Trophoblast cell (in vitro differentiated cells and primary cell): ENCODE results near the gene RNF130.

ENCODE experiments used
- DNase-seq, 2 donors: peaks; one replicate each; pipeline ENCODE4 v3.0.0-alpha.2; 2016
- H2AFZ ChIP-seq: 2 replicates; pipeline ENCODE4 v1.6.1; 2013; ENCODE audit warnings: low read length, moderate library complexity, mild to moderate bottlenecking; ENCODE audit not compliant: insufficient read depth, poor library complexity
- H2AK5ac ChIP-seq: 2 replicates; pipeline ENCODE4 v1.6.1; 2013; ENCODE audit warnings: mild to moderate bottlenecking, low read length
- H2BK120ac ChIP-seq: 2 replicates; pipeline ENCODE4 v1.6.1; 2013; ENCODE audit warnings: low read length, mild to moderate bottlenecking, moderate library complexity; ENCODE audit not compliant: insufficient read depth, poor library complexity
- H2BK12ac ChIP-seq: 2 replicates; pipeline ENCODE4 v1.6.1; 2013; ENCODE audit warnings: mild to moderate bottlenecking, low read length, moderate library complexity
- H2BK5ac ChIP-seq: 2 replicates; pipeline ENCODE4 v1.6.1; 2013; ENCODE audit warnings: low read length, low read depth, moderate library complexity, mild to moderate bottlenecking; ENCODE audit not compliant: poor library complexity
- H3K14ac ChIP-seq: 2 replicates; pipeline ENCODE4 v1.6.1; 2013; ENCODE audit warnings: mild to moderate bottlenecking, low read length
- H3K18ac ChIP-seq: 2 replicates; pipeline ENCODE4 v1.6.1; 2013; ENCODE audit warnings: mild to moderate bottlenecking, low read length
- H3K23ac ChIP-seq: 2 replicates; pipeline ENCODE4 v1.6.1; 2013; ENCODE audit warnings: low read length
- H3K27ac ChIP-seq: 2 replicates; pipeline ENCODE4 v1.5.1; 2013; ENCODE audit warnings: low read depth, mild to moderate bottlenecking, inconsistent platforms, low read length, moderate library complexity
- H3K27me3 ChIP-seq: 2 replicates; pipeline ENCODE4 v1.6.1; 2013; ENCODE audit warnings: inconsistent platforms, mild to moderate bottlenecking, low read length, moderate library complexity; ENCODE audit not compliant: insufficient read depth
- H3K36me3 ChIP-seq, 2 experiments: 1 replicate in 1 of 2; 2 replicates in 1 of 2; pipeline ENCODE4 v1.6.1; 2013; ENCODE audit warnings: low read length in 2 of 2, mild to moderate bottlenecking in 2 of 2, moderate library complexity in 1 of 2; ENCODE audit not compliant: insufficient read depth in 2 of 2, control insufficient read depth in 1 of 2
- H3K4ac ChIP-seq: 2 replicates; pipeline ENCODE4 v1.6.1; 2013; ENCODE audit warnings: low read depth, mild to moderate bottlenecking, low read length, moderate library complexity
- H3K4me1 ChIP-seq, 2 experiments: 1 replicate in 1 of 2; 2 replicates in 1 of 2; pipeline ENCODE4 v1.6.1; 2013; ENCODE audit warnings: low read length in 2 of 2, mild to moderate bottlenecking in 2 of 2, moderate library complexity in 1 of 2; ENCODE audit not compliant: insufficient read depth in 2 of 2, control insufficient read depth in 1 of 2
- H3K4me2 ChIP-seq: 2 replicates; pipeline ENCODE4 v1.6.1; 2013; ENCODE audit warnings: inconsistent platforms, mild to moderate bottlenecking, low read length, moderate library complexity
- H3K4me3 ChIP-seq: 2 replicates; pipeline ENCODE4 v1.5.1; 2013; ENCODE audit warnings: mild to moderate bottlenecking, low read depth, low read length, inconsistent platforms
- H3K79me1 ChIP-seq: one replicate; pipeline ENCODE4 v1.6.1; 2013; ENCODE audit warnings: low read length
- H3K79me2 ChIP-seq: 2 replicates; pipeline ENCODE4 v1.6.1; 2013; ENCODE audit warnings: low read length, mild to moderate bottlenecking; ENCODE audit not compliant: control insufficient read depth, insufficient read depth, poor library complexity
- H3K9ac ChIP-seq: 2 replicates; pipeline ENCODE4 v1.6.1; 2013; ENCODE audit warnings: mild to moderate bottlenecking, low read length
- H3K9me3 ChIP-seq: 2 replicates; pipeline ENCODE4 v1.6.1; 2013; ENCODE audit warnings: low read depth, mild to moderate bottlenecking, control low read depth, inconsistent platforms, low read length; ENCODE audit not compliant: insufficient read depth
- H4K12ac ChIP-seq: 2 replicates; pipeline ENCODE4 v1.6.1; 2013; ENCODE audit warnings: low read depth, mild to moderate bottlenecking, low read length, moderate library complexity
- H4K8ac ChIP-seq: 2 replicates; pipeline ENCODE4 v1.6.1; 2013; ENCODE audit warnings: low read depth, mild to moderate bottlenecking, low read length, moderate library complexity
- H4K91ac ChIP-seq: one replicate; pipeline ENCODE4 v1.6.1; 2013; ENCODE audit warnings: low read depth, mild to moderate bottlenecking, low read length, moderate library complexity
- WGBS: extraction: QIAGEN DNeasy Blood & Tissue Kit; methylation state at CpG from one replicate; pipeline ENCODE4 v1.1.7; 2013; ENCODE audit warnings: missing lambda C conversion rate; ENCODE audit not compliant: insufficient read length, insufficient coverage; ENCODE audit errors: extremely low coverage; 5-methylcytosine and 5-hydroxymethylcytosine counted together

The RNF130 gene

DNA sequence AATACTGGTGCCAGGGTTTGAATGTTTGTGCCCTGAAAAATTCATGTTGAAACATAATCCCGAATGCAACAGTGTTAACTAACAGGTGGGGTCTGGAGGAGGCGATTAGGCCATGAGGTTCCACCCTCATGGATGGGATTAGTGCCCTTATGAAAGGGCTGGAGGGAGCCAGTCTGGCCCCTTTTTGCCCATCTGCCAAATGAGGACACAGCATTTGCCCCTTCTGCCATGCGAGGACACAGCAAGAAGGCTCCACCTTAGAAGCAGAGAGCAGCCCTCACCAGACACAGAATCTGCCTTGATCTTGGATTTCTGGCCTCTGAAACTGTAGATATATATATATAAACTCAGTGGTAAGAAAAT lies 32.6 kb upstream of the RNF130 start:
- H2BK12ac ChIP-seq = no peak overlapping the region
- H3K9ac ChIP-seq = no peak overlapping the region
- H3K79me1 ChIP-seq = no peaks in the 10 kb centered on the region
- H3K4me1 ChIP-seq = no peaks in the 10 kb centered on the region
- no CpG with 5 or more reads among the region's 3 CpGs for whole genome bisulfite sequencing
- H3K36me3 ChIP-seq = no peaks in the 10 kb centered on the region
- H3K4me2 ChIP-seq = no peak overlapping the region
- peaks cover 5% of the 10 kb centered on the region for H3K9me3 ChIP-seq
- H2BK5ac ChIP-seq = no peak overlapping the region
- no peak overlapping the region for H3K18ac ChIP-seq
- H3K27ac ChIP-seq = no peak overlapping the region
- H3K27me3 ChIP-seq = no peaks in the 10 kb centered on the region
- H3K14ac ChIP-seq = no peak overlapping the region
- H3K23ac ChIP-seq = no peak overlapping the region
- no peak overlapping the region for H4K12ac ChIP-seq
- no peaks in the 10 kb centered on the region for H3K79me2 ChIP-seq
- no peak overlapping the region for H2BK120ac ChIP-seq
- H3K4me3 ChIP-seq = no peak overlapping the region
- H4K91ac ChIP-seq = no peak overlapping the region
- no peak overlapping the region for H4K8ac ChIP-seq
- DNase-seq = no peak
- no peak overlapping the region for H2AFZ ChIP-seq
- H3K4ac ChIP-seq = no peak overlapping the region
- H2AK5ac ChIP-seq = no peak overlapping the region

DNA sequence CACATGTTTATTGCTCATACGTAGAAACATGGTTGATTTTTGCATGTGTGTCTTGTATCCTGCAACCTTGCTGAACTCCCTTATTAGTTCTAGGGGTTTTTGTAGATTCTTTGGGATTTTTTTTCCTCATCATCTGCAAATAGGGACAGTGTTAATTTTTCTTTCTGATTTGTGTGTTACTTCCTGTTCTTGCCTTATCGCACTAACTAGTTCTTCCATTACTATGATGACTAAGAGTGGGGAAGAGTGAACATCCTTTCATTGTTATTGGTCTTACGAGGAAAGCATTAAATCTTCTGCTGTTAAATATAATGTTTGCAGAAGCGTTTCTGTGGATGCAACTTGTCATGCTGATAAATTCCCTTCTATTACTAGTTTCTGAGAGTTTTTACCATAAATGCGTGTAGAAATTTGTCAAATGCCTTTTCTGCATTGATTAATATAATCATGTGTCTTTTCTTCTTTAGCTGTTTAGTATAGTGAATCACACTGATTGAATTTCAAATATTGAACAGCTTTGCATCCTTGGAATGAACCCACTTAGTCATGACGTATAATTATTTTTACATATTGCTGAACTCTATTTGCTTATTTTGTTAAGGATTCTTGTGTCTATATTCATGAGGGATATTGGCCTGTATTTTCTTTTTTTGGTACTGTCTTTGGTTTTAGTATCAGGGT lies 32.1 kb upstream of the RNF130 start:
- no peak overlapping the region for H3K9ac ChIP-seq
- WGBS = no CpG with 5 or more reads among the region's 6 CpGs
- H3K18ac ChIP-seq = no peak overlapping the region
- DNase-seq = no peak
- no peak overlapping the region for H3K4ac ChIP-seq
- H3K9me3 ChIP-seq = peaks cover 6% of the 10 kb centered on the region
- H2BK5ac ChIP-seq = no peak overlapping the region
- no peak overlapping the region for H3K27ac ChIP-seq
- no peak overlapping the region for H2AK5ac ChIP-seq
- no peaks in the 10 kb centered on the region for H3K4me1 ChIP-seq
- H3K36me3 ChIP-seq = no peaks in the 10 kb centered on the region
- no peak overlapping the region for H4K8ac ChIP-seq
- H2BK12ac ChIP-seq = no peak overlapping the region
- no peak overlapping the region for H3K14ac ChIP-seq
- no peak overlapping the region for H4K91ac ChIP-seq
- no peak overlapping the region for H2AFZ ChIP-seq
- no peak overlapping the region for H3K4me2 ChIP-seq
- H3K79me1 ChIP-seq = no peaks in the 10 kb centered on the region
- H3K79me2 ChIP-seq = no peaks in the 10 kb centered on the region
- H2BK120ac ChIP-seq = no peak overlapping the region
- no peak overlapping the region for H4K12ac ChIP-seq
- no peaks in the 10 kb centered on the region for H3K27me3 ChIP-seq
- no peak overlapping the region for H3K23ac ChIP-seq
- H3K4me3 ChIP-seq = no peak overlapping the region

- H2BK120ac ChIP-seq = no peak overlapping the region
- no peak overlapping the region for H4K8ac ChIP-seq
- no peak overlapping the region for H4K12ac ChIP-seq
- no peak overlapping the region for H3K23ac ChIP-seq
- no peak overlapping the region for H2AK5ac ChIP-seq
- no peak overlapping the region for H3K14ac ChIP-seq
- no peaks in the 10 kb centered on the region for H3K27me3 ChIP-seq
- no peaks in the 10 kb centered on the region for H3K36me3 ChIP-seq
- no CpG with 5 or more reads among the region's 9 CpGs for WGBS
- no peak overlapping the region for H3K9ac ChIP-seq
- no peak overlapping the region for H4K91ac ChIP-seq
- no peaks in the 10 kb centered on the region for H3K4me1 ChIP-seq
- peaks cover 5% of the 10 kb centered on the region for H3K9me3 ChIP-seq
- no peak overlapping the region for H3K18ac ChIP-seq
- no peak overlapping the region for H2BK12ac ChIP-seq
- H2BK5ac ChIP-seq = no peak overlapping the region
- no peak overlapping the region for H3K27ac ChIP-seq
- H3K79me1 ChIP-seq = no peaks in the 10 kb centered on the region
- no peak overlapping the region for H3K4ac ChIP-seq
- H3K4me2 ChIP-seq = no peak overlapping the region
- no peaks in the 10 kb centered on the region for H3K79me2 ChIP-seq
- no peak for DNase-seq
- no peak overlapping the region for H3K4me3 ChIP-seq
- no peak overlapping the region for H2AFZ ChIP-seq
Observed at GRCh38 chr5:180102636-180103035, 31.1 kb upstream of the RNF130 start.

GRCh38 chr5:180101451-180102105 lies 30.0 kb upstream of the RNF130 start:
- no peak overlapping the region for H2BK5ac ChIP-seq
- no peak overlapping the region for H3K14ac ChIP-seq
- no peak overlapping the region for H3K27ac ChIP-seq
- no peak overlapping the region for H4K8ac ChIP-seq
- H3K4me2 ChIP-seq = no peak overlapping the region
- no peak overlapping the region for H2AFZ ChIP-seq
- DNase-seq = no peak
- no peak overlapping the region for H3K23ac ChIP-seq
- no CpG with 5 or more reads among the region's 20 CpGs for WGBS
- no peak overlapping the region for H3K9ac ChIP-seq
- no peaks in the 10 kb centered on the region for H3K27me3 ChIP-seq
- no peak overlapping the region for H4K12ac ChIP-seq
- H2AK5ac ChIP-seq = no peak overlapping the region
- no peaks in the 10 kb centered on the region for H3K79me1 ChIP-seq
- no peaks in the 10 kb centered on the region for H3K79me2 ChIP-seq
- no peak overlapping the region for H3K4ac ChIP-seq
- no peaks in the 10 kb centered on the region for H3K4me1 ChIP-seq
- H2BK12ac ChIP-seq = no peak overlapping the region
- no peaks in the 10 kb centered on the region for H3K36me3 ChIP-seq
- H3K18ac ChIP-seq = no peak overlapping the region
- peaks cover 5% of the 10 kb centered on the region for H3K9me3 ChIP-seq
- no peak overlapping the region for H3K4me3 ChIP-seq
- no peak overlapping the region for H2BK120ac ChIP-seq
- H4K91ac ChIP-seq = no peak overlapping the region
